H9 (cell line): Measurements from ENCODE around the gene CCSER2. TPM values are rescaled to one million over a fixed set of nuclear protein-coding genes. Genes with fewer than 3 reads are reported as not detected.

Experiments used
- DNase-seq: peaks from one replicate; pipeline ENCODE4 v3.0.0-alpha.2; 2017
- H2AFZ ChIP-seq: one replicate; pipeline ENCODE4 v1.6.1; 2013; ENCODE audit warnings: mild to moderate bottlenecking, low read length, control low read depth, moderate library complexity
- H2AK5ac ChIP-seq: 2 replicates; pipeline ENCODE4 v1.6.1; 2013; ENCODE audit warnings: low read length, control low read depth, mixed read lengths; ENCODE audit not compliant: insufficient read length
- H2BK120ac ChIP-seq: one replicate; pipeline ENCODE4 v1.6.1; 2013; ENCODE audit warnings: low read depth, mild to moderate bottlenecking, low read length, control low read depth, inconsistent platforms; ENCODE audit not compliant: poor library complexity, severe bottlenecking
- H2BK12ac ChIP-seq: 2 replicates; pipeline ENCODE4 v1.6.1; 2013; ENCODE audit warnings: low read length, control low read depth, mixed read lengths, low read depth; ENCODE audit not compliant: insufficient read length
- H2BK15ac ChIP-seq: 2 replicates; pipeline ENCODE4 v1.6.1; 2013; ENCODE audit warnings: low read depth, low read length, control low read depth
- H2BK20ac ChIP-seq: one replicate; pipeline ENCODE4 v1.6.1; 2013; ENCODE audit warnings: low read depth, mild to moderate bottlenecking, low read length, control low read depth, inconsistent platforms; ENCODE audit not compliant: poor library complexity, severe bottlenecking
- H2BK5ac ChIP-seq: 2 replicates; pipeline ENCODE4 v1.6.1; 2013; ENCODE audit warnings: low read length, control low read depth, mixed read lengths; ENCODE audit not compliant: insufficient read length
- H3K14ac ChIP-seq: 2 replicates; pipeline ENCODE4 v1.6.1; 2013; ENCODE audit warnings: low read length, control low read depth; ENCODE audit not compliant: insufficient read depth
- H3K18ac ChIP-seq: 2 replicates; pipeline ENCODE4 v1.6.1; 2013; ENCODE audit warnings: low read depth, mild to moderate bottlenecking, mixed read lengths, low read length, control low read depth; ENCODE audit not compliant: insufficient read length
- H3K23ac ChIP-seq: 2 replicates; pipeline ENCODE4 v1.6.1; 2013; ENCODE audit warnings: low read length, control low read depth, mixed read lengths, low read depth; ENCODE audit not compliant: insufficient read length
- H3K23me2 ChIP-seq: 2 replicates; pipeline ENCODE4 v1.6.1; 2013; ENCODE audit warnings: low read depth, mild to moderate bottlenecking, mixed read lengths, low read length, control low read depth; ENCODE audit not compliant: insufficient read length, poor library complexity, severe bottlenecking
- H3K27ac ChIP-seq: 2 replicates; pipeline ENCODE4 v1.5.1; 2013; ENCODE audit warnings: low read length, control low read depth, mixed read lengths, low read depth; ENCODE audit not compliant: insufficient read length
- H3K27me3 ChIP-seq: 2 replicates; pipeline ENCODE4 v1.6.1; 2013; ENCODE audit warnings: low read length, control low read depth, inconsistent platforms; ENCODE audit not compliant: insufficient read depth
- H3K4ac ChIP-seq: 2 replicates; pipeline ENCODE4 v1.6.1; 2013; ENCODE audit warnings: low read depth, mild to moderate bottlenecking, control low read depth, inconsistent platforms, low read length, moderate library complexity
- H3K4me1 ChIP-seq: 2 replicates; pipeline ENCODE4 v1.6.1; 2013; ENCODE audit warnings: low read length, control low read depth, inconsistent platforms; ENCODE audit not compliant: insufficient read depth
- H3K4me2 ChIP-seq: 2 replicates; pipeline ENCODE4 v1.6.1; 2013; ENCODE audit warnings: low read length, control low read depth, mixed read lengths; ENCODE audit not compliant: insufficient read length, insufficient read depth
- H3K56ac ChIP-seq: 2 replicates; pipeline ENCODE4 v1.6.1; 2013; ENCODE audit warnings: low read depth, mild to moderate bottlenecking, mixed read lengths, low read length, control low read depth; ENCODE audit not compliant: insufficient read length
- H3K79me1 ChIP-seq: 2 replicates; pipeline ENCODE4 v1.6.1; 2013; ENCODE audit warnings: low read depth, mild to moderate bottlenecking, moderate library complexity, low read length, control low read depth, inconsistent platforms; ENCODE audit not compliant: insufficient read depth, poor library complexity, severe bottlenecking
- H3K79me2 ChIP-seq: 2 replicates; pipeline ENCODE4 v1.6.1; 2013; ENCODE audit warnings: low read length, control low read depth, inconsistent platforms; ENCODE audit not compliant: insufficient read depth
- H3K9ac ChIP-seq: 2 replicates; pipeline ENCODE4 v1.6.1; 2013; ENCODE audit warnings: low read length, control low read depth, mixed read lengths; ENCODE audit not compliant: insufficient read length; ENCODE audit errors: extremely low read depth
- H3K9me3 ChIP-seq: one replicate; pipeline ENCODE4 v1.6.1; 2013; ENCODE audit warnings: low read depth, low read length, inconsistent platforms; ENCODE audit not compliant: control insufficient read depth
- H3T11ph ChIP-seq: one replicate; pipeline ENCODE4 v1.6.1; 2013; ENCODE audit warnings: mild to moderate bottlenecking, low read length, control low read depth, inconsistent platforms
- H4K20me1 ChIP-seq: one replicate; pipeline ENCODE4 v1.6.1; 2013; ENCODE audit not compliant: control insufficient read depth, insufficient read length, insufficient read depth
- H4K5ac ChIP-seq: 2 replicates; pipeline ENCODE4 v1.6.1; 2013; ENCODE audit warnings: low read depth, mild to moderate bottlenecking, mixed read lengths, low read length, control low read depth; ENCODE audit not compliant: insufficient read length
- H4K8ac ChIP-seq: replicated peaks from 2 replicates; pipeline ENCODE4 v1.6.1; 2013; ENCODE audit warnings: low read length, control low read depth, mixed read lengths, low read depth; ENCODE audit not compliant: insufficient read length
- H4K91ac ChIP-seq: 2 replicates; pipeline ENCODE4 v1.6.1; 2013; ENCODE audit warnings: low read depth, mild to moderate bottlenecking, moderate library complexity, mixed read lengths, low read length, control low read depth; ENCODE audit not compliant: insufficient read length
- H3K27ac Mint-ChIP-seq, 3 experiments: 2 replicates in 2 of 3; 3 replicates in 1 of 3; pipeline ENCODE4 v1.8.0; 2020 to 2021; ENCODE audit warnings: mixed read lengths in 3 of 3, mild to moderate bottlenecking in 1 of 3, moderate library complexity in 1 of 3
- H3K27me3 Mint-ChIP-seq: 2 replicates; pipeline ENCODE4 v1.8.0; 2021; ENCODE audit warnings: low read depth, mild to moderate bottlenecking, moderate library complexity, mixed read lengths
- H3K36me3 Mint-ChIP-seq, 3 experiments: 2 replicates in 2 of 3; 3 replicates in 1 of 3; pipeline ENCODE4 v1.8.0; 2020 to 2021; ENCODE audit warnings: low read depth in 3 of 3, mixed read lengths in 3 of 3; ENCODE audit not compliant: insufficient read depth in 1 of 3
- H3K4me1 Mint-ChIP-seq, 2 experiments: 2 replicates each; pipeline ENCODE4 v1.8.0; 2020; ENCODE audit warnings: mixed read lengths in 2 of 2
- H3K4me3 Mint-ChIP-seq, 2 experiments: 2 replicates in 1 of 2; 3 replicates in 1 of 2; pipeline ENCODE4 v1.8.0; 2020 to 2021; ENCODE audit warnings: mild to moderate bottlenecking in 2 of 2, mixed read lengths in 2 of 2, moderate library complexity in 1 of 2
- H3K9me3 Mint-ChIP-seq, 2 experiments: 2 replicates in 1 of 2; 3 replicates in 1 of 2; pipeline ENCODE4 v1.8.0; 2020; ENCODE audit warnings: mild to moderate bottlenecking in 2 of 2, mixed read lengths in 2 of 2, moderate library complexity in 1 of 2
- CTCF ChIP-seq: fragments of 200-600 bp; sonication (generic); conservative IDR thresholded peaks from 3 replicates; pipeline ENCODE4 v1.8.0; 2021; ENCODE audit warnings: antibody characterized with exemption, mild to moderate bottlenecking
- WGBS: extraction: QIAGEN DNeasy Blood & Tissue Kit; methylation state at CpG from one replicate; pipeline ENCODE4 v1.1.7; 2013; ENCODE audit warnings: missing lambda C conversion rate, low lambda C conversion rate, mixed read lengths; ENCODE audit not compliant: insufficient read length; ENCODE audit errors: extremely low coverage; 5-methylcytosine and 5-hydroxymethylcytosine counted together
- total RNA-seq: library from RNA; stranded (reverse); gene quantifications from 2 replicates; pipeline ENCODE4 v1.2.1, GENCODE V29; 2021

Gene CCSER2
- total RNA-seq, 1 experiment from 2014 or later: 22.2 TPM

GRCh38 chr10:84539216-84539615 lies 210.8 kb downstream of the CCSER2 start:
- peaks cover 4% of the 10 kb centered on the region for H3K27me3 Mint-ChIP-seq
- no peak for DNase-seq
- Histone ChIP-seq H3K79me1 (no peaks in the 10 kb centered on the region), H3K23ac (no peak overlapping the region), H3K18ac (no peak overlapping the region), H3K79me2 (no peaks in the 10 kb centered on the region), H3K9ac (no peak overlapping the region), H4K8ac (no peak overlapping the region), H3K56ac (no peak overlapping the region), H2AK5ac (no peak overlapping the region), H3K27me3 (no peaks in the 10 kb centered on the region), H3K27ac (no peak overlapping the region), H2AFZ (no peak overlapping the region), H2BK120ac (no peak overlapping the region), H3K23me2 (no peaks in the 10 kb centered on the region), H3K4me1 (peaks cover 2% of the 10 kb centered on the region; the same call in 1 of the 2 replicates), H2BK5ac (no peak overlapping the region), H3K4me2 (no peak overlapping the region), H3T11ph (no peak overlapping the region), H3K4ac (no peak overlapping the region), H2BK20ac (no peak overlapping the region), H3K9me3 (no peaks in the 10 kb centered on the region), H4K91ac (no peak overlapping the region), H2BK15ac (no peak overlapping the region), H4K20me1 (no peaks in the 10 kb centered on the region), H2BK12ac (no peak overlapping the region), H3K14ac (no peak overlapping the region), H4K5ac (no peak overlapping the region)
- peaks cover 45% of the 10 kb centered on the region in 2 experiments for H3K4me1 Mint-ChIP-seq
- peaks cover 6 to 10% of the 10 kb centered on the region in 2 experiments for H3K9me3 Mint-ChIP-seq
- TF ChIP-seq CTCF: no peak
- no peak overlapping the region for H3K27ac Mint-ChIP-seq
- no peak overlapping the region; a peak in 1 of 5 replicates for H3K4me3 Mint-ChIP-seq
- WGBS: no CpG with 5 or more reads among the region's 3 CpGs
- H3K36me3 Mint-ChIP-seq: peaks cover 0 to 15% (median 3%) of the 10 kb centered on the region in 3 experiments; a peak in 4 of 7 replicates
